SK-N-SH treated with all-trans-retinoic acid at 6 μM for 48 hours (cell line): ENCODE results near the gene TNNI2.
"Not testable (repeated sequence)": the region's sequence is repeated elsewhere in the genome, so short reads cannot be mapped to it uniquely, and the experiment has no call there.

Experiments used
- ATAC-seq: fragments of 200-7000 bp; cut with Tn5 transposase; 3 replicates; pipeline ENCODE4 v1.9.1; 2020; ENCODE audit warnings: mild to moderate bottlenecking, moderate library complexity
- ARNTL ChIP-seq: fragments of 450-650 bp; formaldehyde crosslinking; IDR thresholded peaks from 2 replicates; pipeline ENCODE4 v1.5.0; 2020; ENCODE audit warnings: low read depth, mild to moderate bottlenecking, moderate library complexity, borderline replicate concordance
- CREB5 ChIP-seq: fragments of 250-450 bp; sonication (Bioruptor Pico); IDR thresholded peaks from 2 replicates; pipeline ENCODE4 v1.5.1; 2020; ENCODE audit warnings: low read depth, mild to moderate bottlenecking, moderate library complexity
- CSDC2 ChIP-seq: fragments of 250-450 bp; sonication (Bioruptor Pico); IDR thresholded peaks from 2 replicates; pipeline ENCODE4 v1.5.0; 2020; ENCODE audit warnings: mild to moderate bottlenecking, moderate library complexity
- ESRRG ChIP-seq: fragments of 250-450 bp; sonication (Bioruptor Pico); IDR thresholded peaks from 2 replicates; pipeline ENCODE4 v1.6.1; 2021; ENCODE audit warnings: mild to moderate bottlenecking
- GLIS3 ChIP-seq: fragments of 250-450 bp; sonication (Bioruptor Pico); IDR thresholded peaks from 2 replicates; pipeline ENCODE4 v1.5.0; 2020; ENCODE audit warnings: mild to moderate bottlenecking, moderate library complexity
- ISL1 ChIP-seq: fragments of 250-450 bp; sonication (Bioruptor Pico); IDR thresholded peaks from 2 replicates; pipeline ENCODE4 v2.1.2; 2022; ENCODE audit warnings: mild to moderate bottlenecking, moderate library complexity
- OSR1 ChIP-seq: fragments of 250-450 bp; sonication (Bioruptor Pico); IDR thresholded peaks from 2 replicates; pipeline ENCODE4 v1.8.0; 2022; ENCODE audit warnings: moderate library complexity, mild to moderate bottlenecking, inconsistent platforms
- PATZ1 ChIP-seq: fragments of 250-450 bp; sonication (Bioruptor Pico); IDR thresholded peaks from 2 replicates; pipeline ENCODE4 v1.8.0; 2020; ENCODE audit warnings: mild to moderate bottlenecking, moderate library complexity, borderline replicate concordance
- PPARA ChIP-seq: fragments of 250-450 bp; sonication (Bioruptor Pico); IDR thresholded peaks from 2 replicates; pipeline ENCODE4 v1.5.0; 2020; ENCODE audit warnings: mild to moderate bottlenecking, borderline replicate concordance
- RARB ChIP-seq: fragments of 250-450 bp; sonication (Bioruptor Pico); IDR thresholded peaks from 2 replicates; pipeline ENCODE4 v1.8.0; 2021; ENCODE audit warnings: mild to moderate bottlenecking, moderate library complexity
- SNAI2 ChIP-seq: fragments of 250-450 bp; sonication (Bioruptor Pico); IDR thresholded peaks from 2 replicates; pipeline ENCODE4 v1.5.0; 2020; ENCODE audit warnings: mild to moderate bottlenecking, moderate library complexity
- TCF4 ChIP-seq: fragments of 250-450 bp; sonication (Bioruptor Pico); IDR thresholded peaks from 2 replicates; pipeline ENCODE4 v1.8.0; 2021; ENCODE audit warnings: mild to moderate bottlenecking, moderate library complexity, borderline replicate concordance
- TOX ChIP-seq: fragments of 250-450 bp; sonication (Bioruptor Pico); IDR thresholded peaks from 2 replicates; pipeline ENCODE4 v1.8.0; 2021; ENCODE audit warnings: mild to moderate bottlenecking, moderate library complexity, borderline replicate concordance
- ZC3H10 ChIP-seq: fragments of 250-450 bp; sonication (Bioruptor Pico); IDR thresholded peaks from 2 replicates; pipeline ENCODE4 v1.5.1; 2021; ENCODE audit warnings: mild to moderate bottlenecking, moderate library complexity
- ZFP3 ChIP-seq: fragments of 250-450 bp; sonication (Bioruptor Pico); IDR thresholded peaks from 2 replicates; pipeline ENCODE4 v1.5.0; 2020; ENCODE audit warnings: mild to moderate bottlenecking, moderate library complexity
- ZFP30 ChIP-seq: fragments of 450-650 bp; formaldehyde crosslinking; IDR thresholded peaks from 2 replicates; pipeline ENCODE4 v1.5.0; 2022; ENCODE audit warnings: mild to moderate bottlenecking, moderate library complexity
- ZNF565 ChIP-seq: fragments of 450-650 bp; formaldehyde crosslinking; conservative IDR thresholded peaks from 2 replicates; pipeline ENCODE4 v1.5.0; 2020; ENCODE audit warnings: low read depth, mild to moderate bottlenecking, moderate library complexity
- ZNF70 ChIP-seq: fragments of 450-650 bp; formaldehyde crosslinking; IDR thresholded peaks from 2 replicates; pipeline ENCODE4 v1.5.0; 2020; ENCODE audit warnings: mild to moderate bottlenecking, moderate library complexity
- ZNF8 ChIP-seq: fragments of 450-650 bp; formaldehyde crosslinking; IDR thresholded peaks from 2 replicates; pipeline ENCODE4 v1.5.0; 2020; ENCODE audit warnings: mild to moderate bottlenecking, moderate library complexity
- TF ChIP-seq, protein P1 (sequence below): fragments of 250-450 bp; sonication (Bioruptor Pico); IDR thresholded peaks from 2 replicates; pipeline ENCODE4 v1.5.0; 2020; ENCODE audit warnings: mild to moderate bottlenecking, moderate library complexity
- TF ChIP-seq, protein P2 (sequence below): fragments of 250-450 bp; sonication (Bioruptor Pico); IDR thresholded peaks from 2 replicates; pipeline ENCODE4 v1.5.1; 2021; ENCODE audit warnings: mild to moderate bottlenecking, moderate library complexity
- TF ChIP-seq, protein P3 (sequence below): fragments of 250-450 bp; sonication (Bioruptor Pico); IDR thresholded peaks from 2 replicates; pipeline ENCODE4 v1.8.0; 2021; ENCODE audit warnings: low read depth, mild to moderate bottlenecking, moderate library complexity, borderline replicate concordance

Gene TNNI2

GRCh38 chr11:1803246-1803645 lies 35.5 kb upstream of the TNNI2 start:
- no peak for ATAC-seq
- TF ChIP-seq TCF4 (CRISPR knock-in tag) (no peak), ARNTL (CRISPR knock-in tag) (no peak), ZFP30 (CRISPR knock-in tag) (no peak), ESRRG (no peak)

- not testable (repeated sequence) for ATAC-seq
Observed at GRCh38 chr11:1803835-1804519, 34.8 kb upstream of the TNNI2 start.

DNA sequence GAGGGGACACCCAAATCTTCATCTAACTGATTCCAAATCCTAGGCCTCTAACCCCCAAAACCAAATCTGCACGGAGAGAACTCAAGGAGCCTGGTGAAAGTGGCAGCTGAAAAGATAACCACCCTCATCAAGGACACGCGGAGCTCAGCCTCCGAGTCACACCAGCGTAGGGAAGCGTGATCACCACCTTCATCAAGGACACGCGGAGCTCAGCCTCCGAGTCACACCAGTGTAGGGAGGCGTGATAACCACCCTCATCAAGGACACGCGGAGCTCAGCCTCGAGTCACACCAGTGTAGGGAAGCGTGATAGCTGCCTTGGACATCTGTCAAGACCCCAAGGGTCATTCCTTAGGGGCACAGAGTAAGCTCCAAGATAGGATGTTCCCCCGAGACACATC lies 33.3 kb upstream of the TNNI2 start:
- TF ChIP-seq, protein P1, sequence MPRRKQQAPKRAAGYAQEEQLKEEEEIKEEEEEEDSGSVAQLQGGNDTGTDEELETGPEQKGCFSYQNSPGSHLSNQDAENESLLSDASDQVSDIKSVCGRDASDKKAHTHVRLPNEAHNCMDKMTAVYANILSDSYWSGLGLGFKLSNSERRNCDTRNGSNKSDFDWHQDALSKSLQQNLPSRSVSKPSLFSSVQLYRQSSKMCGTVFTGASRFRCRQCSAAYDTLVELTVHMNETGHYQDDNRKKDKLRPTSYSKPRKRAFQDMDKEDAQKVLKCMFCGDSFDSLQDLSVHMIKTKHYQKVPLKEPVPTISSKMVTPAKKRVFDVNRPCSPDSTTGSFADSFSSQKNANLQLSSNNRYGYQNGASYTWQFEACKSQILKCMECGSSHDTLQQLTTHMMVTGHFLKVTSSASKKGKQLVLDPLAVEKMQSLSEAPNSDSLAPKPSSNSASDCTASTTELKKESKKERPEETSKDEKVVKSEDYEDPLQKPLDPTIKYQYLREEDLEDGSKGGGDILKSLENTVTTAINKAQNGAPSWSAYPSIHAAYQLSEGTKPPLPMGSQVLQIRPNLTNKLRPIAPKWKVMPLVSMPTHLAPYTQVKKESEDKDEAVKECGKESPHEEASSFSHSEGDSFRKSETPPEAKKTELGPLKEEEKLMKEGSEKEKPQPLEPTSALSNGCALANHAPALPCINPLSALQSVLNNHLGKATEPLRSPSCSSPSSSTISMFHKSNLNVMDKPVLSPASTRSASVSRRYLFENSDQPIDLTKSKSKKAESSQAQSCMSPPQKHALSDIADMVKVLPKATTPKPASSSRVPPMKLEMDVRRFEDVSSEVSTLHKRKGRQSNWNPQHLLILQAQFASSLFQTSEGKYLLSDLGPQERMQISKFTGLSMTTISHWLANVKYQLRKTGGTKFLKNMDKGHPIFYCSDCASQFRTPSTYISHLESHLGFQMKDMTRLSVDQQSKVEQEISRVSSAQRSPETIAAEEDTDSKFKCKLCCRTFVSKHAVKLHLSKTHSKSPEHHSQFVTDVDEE (CRISPR knock-in tag): no peak
- TF ChIP-seq ESRRG: no peak
- TF ChIP-seq ARNTL (CRISPR knock-in tag): no peak
- TF ChIP-seq ZNF70 (CRISPR knock-in tag): no peak
- TF ChIP-seq ZNF565 (CRISPR knock-in tag): no peak
- no peak for TF ChIP-seq RARB (CRISPR knock-in tag)
- TF ChIP-seq OSR1 (CRISPR knock-in tag): no peak
- TF ChIP-seq PATZ1 (CRISPR knock-in tag): no peak
- TF ChIP-seq ZFP3 (CRISPR knock-in tag): no peak
- no peak for TF ChIP-seq PPARA (CRISPR knock-in tag)
- no peak for TF ChIP-seq CREB5 (CRISPR knock-in tag)
- no peak for TF ChIP-seq SNAI2 (CRISPR knock-in tag)
- TF ChIP-seq, protein P2, sequence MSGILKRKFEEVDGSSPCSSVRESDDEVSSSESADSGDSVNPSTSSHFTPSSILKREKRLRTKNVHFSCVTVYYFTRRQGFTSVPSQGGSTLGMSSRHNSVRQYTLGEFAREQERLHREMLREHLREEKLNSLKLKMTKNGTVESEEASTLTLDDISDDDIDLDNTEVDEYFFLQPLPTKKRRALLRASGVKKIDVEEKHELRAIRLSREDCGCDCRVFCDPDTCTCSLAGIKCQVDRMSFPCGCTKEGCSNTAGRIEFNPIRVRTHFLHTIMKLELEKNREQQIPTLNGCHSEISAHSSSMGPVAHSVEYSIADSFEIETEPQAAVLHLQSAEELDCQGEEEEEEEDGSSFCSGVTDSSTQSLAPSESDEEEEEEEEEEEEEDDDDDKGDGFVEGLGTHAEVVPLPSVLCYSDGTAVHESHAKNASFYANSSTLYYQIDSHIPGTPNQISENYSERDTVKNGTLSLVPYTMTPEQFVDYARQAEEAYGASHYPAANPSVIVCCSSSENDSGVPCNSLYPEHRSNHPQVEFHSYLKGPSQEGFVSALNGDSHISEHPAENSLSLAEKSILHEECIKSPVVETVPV (CRISPR knock-in tag): no peak
- no peak for TF ChIP-seq ZNF8 (CRISPR knock-in tag)
- TF ChIP-seq CSDC2 (CRISPR knock-in tag): no peak
- TF ChIP-seq TOX (CRISPR knock-in tag): no peak
- no peak for TF ChIP-seq ZC3H10 (CRISPR knock-in tag)
- no peak for ATAC-seq

DNA sequence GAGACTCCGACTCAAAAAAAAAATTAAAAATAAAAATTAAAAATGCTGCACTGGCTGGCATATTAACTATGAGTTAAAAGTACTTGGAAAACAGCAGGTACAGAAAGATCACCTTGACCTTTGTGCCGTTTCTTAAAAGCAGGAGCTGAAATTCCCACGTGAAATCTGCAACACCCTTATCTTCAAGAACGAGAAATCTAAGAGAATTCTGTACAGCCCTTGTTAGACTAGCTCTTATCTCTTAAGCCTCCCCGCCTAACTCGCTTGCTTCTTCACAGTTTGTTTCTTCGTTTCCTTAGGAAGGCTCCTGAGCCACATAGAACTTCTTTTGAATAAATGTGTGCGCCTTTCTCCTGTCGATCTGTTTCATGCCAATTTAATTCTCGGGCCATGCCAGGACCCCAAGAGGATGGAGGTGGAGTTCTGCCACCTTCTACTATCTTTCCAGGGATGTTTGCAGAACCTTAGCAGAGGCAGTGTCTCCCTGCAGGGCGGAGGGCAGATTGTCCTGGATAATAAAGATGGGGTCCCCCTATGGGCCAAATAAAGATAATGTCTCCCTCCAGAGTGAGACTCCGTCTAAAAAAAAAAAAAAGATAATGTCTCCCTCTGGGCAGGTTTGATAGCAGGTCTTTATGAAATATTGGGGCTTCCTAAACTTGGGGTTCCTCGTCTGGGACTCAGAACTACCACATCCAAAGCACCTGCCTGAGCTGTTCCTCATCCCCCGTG lies 31.4 kb upstream of the TNNI2 start:
- ATAC-seq: 0 out of 3 replicates have a peak, but pooled peaks have one; percentile 35
- TF ChIP-seq RARB (CRISPR knock-in tag) (no peak), ZFP30 (CRISPR knock-in tag) (no peak), ZNF70 (CRISPR knock-in tag) (no peak), TOX (CRISPR knock-in tag) (no peak), GLIS3 (CRISPR knock-in tag) (no peak), ISL1 (no peak), ZNF8 (CRISPR knock-in tag) (no peak), ZNF565 (CRISPR knock-in tag) (no peak)
- TF ChIP-seq, protein P3, sequence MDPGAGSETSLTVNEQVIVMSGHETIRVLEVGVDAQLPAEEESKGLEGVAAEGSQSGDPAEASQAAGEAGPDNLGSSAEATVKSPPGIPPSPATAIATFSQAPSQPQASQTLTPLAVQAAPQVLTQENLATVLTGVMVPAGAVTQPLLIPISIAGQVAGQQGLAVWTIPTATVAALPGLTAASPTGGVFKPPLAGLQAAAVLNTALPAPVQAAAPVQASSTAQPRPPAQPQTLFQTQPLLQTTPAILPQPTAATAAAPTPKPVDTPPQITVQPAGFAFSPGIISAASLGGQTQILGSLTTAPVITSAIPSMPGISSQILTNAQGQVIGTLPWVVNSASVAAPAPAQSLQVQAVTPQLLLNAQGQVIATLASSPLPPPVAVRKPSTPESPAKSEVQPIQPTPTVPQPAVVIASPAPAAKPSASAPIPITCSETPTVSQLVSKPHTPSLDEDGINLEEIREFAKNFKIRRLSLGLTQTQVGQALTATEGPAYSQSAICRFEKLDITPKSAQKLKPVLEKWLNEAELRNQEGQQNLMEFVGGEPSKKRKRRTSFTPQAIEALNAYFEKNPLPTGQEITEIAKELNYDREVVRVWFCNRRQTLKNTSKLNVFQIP (CRISPR knock-in tag): no peak
